ENCODE results near the gene ZBED4. TPM values are rescaled to one million over a fixed set of nuclear protein-coding genes. Genes with fewer than 3 reads are reported as not detected.

The ZBED4 gene
- total and polyA plus RNA-seq, 2 donors (not counting 1 experiment from before 2014, with no cell fraction given) = 3.5 to 6.3 TPM

DNA sequence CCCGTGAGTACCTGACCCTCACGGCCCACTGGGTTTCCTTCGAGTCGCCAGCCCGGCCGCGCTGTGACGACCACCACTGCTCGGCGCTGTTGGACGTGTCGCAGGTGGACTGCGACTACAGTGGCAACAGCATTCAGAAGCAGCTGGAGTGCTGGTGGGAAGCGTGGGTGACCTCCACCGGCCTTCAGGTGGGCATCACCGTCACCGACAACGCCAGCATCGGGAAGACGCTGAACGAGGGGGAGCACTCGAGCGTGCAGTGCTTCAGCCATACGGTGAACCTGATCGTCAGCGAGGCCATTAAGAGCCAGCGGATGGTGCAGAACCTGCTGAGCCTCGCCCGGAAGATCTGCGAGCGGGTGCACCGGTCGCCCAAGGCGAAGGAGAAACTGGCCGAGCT, 32.2 kb downstream of the ZBED4 start:
- Histone ChIP-seq H3K27ac (ENCODE audit: insufficient read depth, low read length) (no peak overlapping the region), H3K79me2 (ENCODE audit: control insufficient read depth, insufficient read depth, low read length) (peaks cover 28% of the 10 kb centered on the region), H3K27me3 (ENCODE audit: control insufficient read depth, insufficient read depth, low read length) (no peaks in the 10 kb centered on the region), H4K20me1 (ENCODE audit: control insufficient read depth, extremely low read depth, insufficient read depth, low read length) (no peaks in the 10 kb centered on the region), H3K9ac (ENCODE audit: insufficient read depth, low read length) (no peak overlapping the region), H3K4me3 (replicated peaks in 1 of 4; ENCODE audit: control extremely low read depth in 1 of 4, insufficient read depth in 1 of 4, low read depth in 3 of 4, low read length in 4 of 4) (no peak overlapping the region), H3K9me3 (ENCODE audit: control insufficient read depth, insufficient read depth, low read depth, low read length) (no peaks in the 10 kb centered on the region), H2AFZ (ENCODE audit: low read length) (no peak overlapping the region), H3K4me1 (ENCODE audit: control insufficient read depth, extremely low read depth, insufficient read depth, low read length) (peaks cover 2% of the 10 kb centered on the region), H3K36me3 (ENCODE audit: control insufficient read depth, insufficient read depth, low read length) (peaks cover 18% of the 10 kb centered on the region), H3K4me2 (ENCODE audit: extremely low read depth, insufficient read depth, low read length) (no peak overlapping the region)
- no peak for TF ChIP-seq EZH2 (IDR thresholded peaks at IDR 0.05; ENCODE audit: low read length, missing control alignments)
- TF ChIP-seq, protein P1, sequence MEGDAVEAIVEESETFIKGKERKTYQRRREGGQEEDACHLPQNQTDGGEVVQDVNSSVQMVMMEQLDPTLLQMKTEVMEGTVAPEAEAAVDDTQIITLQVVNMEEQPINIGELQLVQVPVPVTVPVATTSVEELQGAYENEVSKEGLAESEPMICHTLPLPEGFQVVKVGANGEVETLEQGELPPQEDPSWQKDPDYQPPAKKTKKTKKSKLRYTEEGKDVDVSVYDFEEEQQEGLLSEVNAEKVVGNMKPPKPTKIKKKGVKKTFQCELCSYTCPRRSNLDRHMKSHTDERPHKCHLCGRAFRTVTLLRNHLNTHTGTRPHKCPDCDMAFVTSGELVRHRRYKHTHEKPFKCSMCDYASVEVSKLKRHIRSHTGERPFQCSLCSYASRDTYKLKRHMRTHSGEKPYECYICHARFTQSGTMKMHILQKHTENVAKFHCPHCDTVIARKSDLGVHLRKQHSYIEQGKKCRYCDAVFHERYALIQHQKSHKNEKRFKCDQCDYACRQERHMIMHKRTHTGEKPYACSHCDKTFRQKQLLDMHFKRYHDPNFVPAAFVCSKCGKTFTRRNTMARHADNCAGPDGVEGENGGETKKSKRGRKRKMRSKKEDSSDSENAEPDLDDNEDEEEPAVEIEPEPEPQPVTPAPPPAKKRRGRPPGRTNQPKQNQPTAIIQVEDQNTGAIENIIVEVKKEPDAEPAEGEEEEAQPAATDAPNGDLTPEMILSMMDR (conservative IDR thresholded peaks at IDR 0.05 in 1 of 2, IDR thresholded peaks at IDR 0.05 in 1 of 2; ENCODE audit: low read depth in 1 of 2, low read length in 2 of 2) = no peak
- no peak for DNase-seq (ENCODE audit: low read depth in 2 of 2)

DNA sequence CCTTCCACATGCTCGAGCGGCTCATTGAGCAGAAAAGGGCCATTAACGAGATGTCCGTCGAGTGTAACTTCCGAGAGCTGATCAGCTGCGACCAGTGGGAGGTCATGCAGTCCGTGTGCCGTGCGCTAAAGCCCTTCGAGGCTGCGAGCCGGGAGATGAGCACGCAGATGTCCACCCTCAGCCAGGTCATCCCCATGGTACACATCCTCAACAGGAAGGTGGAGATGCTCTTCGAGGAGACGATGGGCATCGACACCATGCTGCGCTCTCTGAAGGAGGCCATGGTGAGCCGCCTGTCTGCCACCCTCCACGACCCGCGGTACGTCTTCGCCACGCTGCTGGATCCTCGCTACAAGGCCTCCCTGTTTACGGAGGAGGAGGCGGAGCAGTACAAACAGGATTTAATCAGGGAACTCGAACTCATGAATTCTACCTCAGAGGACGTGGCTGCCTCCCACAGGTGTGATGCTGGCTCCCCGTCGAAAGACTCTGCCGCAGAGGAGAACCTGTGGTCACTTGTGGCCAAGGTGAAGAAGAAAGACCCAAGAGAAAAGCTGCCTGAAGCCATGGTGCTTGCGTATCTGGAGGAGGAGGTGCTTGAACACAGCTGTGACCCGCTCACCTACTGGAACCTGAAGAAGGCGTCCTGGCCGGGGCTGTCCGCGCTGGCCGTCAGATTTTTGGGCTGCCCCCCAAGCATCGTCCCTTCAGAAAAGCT, 32.9 kb downstream of the ZBED4 start:
- H3K4me2 ChIP-seq (ENCODE audit: extremely low read depth, insufficient read depth, low read length) = no peak overlapping the region
- TF ChIP-seq, protein P1 (conservative IDR thresholded peaks at IDR 0.05 in 1 of 2, IDR thresholded peaks at IDR 0.05 in 1 of 2; ENCODE audit: low read depth in 1 of 2, low read length in 2 of 2) = no peak
- TF ChIP-seq EZH2 (IDR thresholded peaks at IDR 0.05; ENCODE audit: low read length, missing control alignments) = no peak
- peaks cover 23% of the 10 kb centered on the region for H3K79me2 ChIP-seq (ENCODE audit: control insufficient read depth, insufficient read depth, low read length)
- peaks cover 2% of the 10 kb centered on the region for H3K4me1 ChIP-seq (ENCODE audit: control insufficient read depth, extremely low read depth, insufficient read depth, low read length)
- no peaks in the 10 kb centered on the region for H4K20me1 ChIP-seq (ENCODE audit: control insufficient read depth, extremely low read depth, insufficient read depth, low read length)
- no peak overlapping the region for H2AFZ ChIP-seq (ENCODE audit: low read length)
- peaks cover 18% of the 10 kb centered on the region for H3K36me3 ChIP-seq (ENCODE audit: control insufficient read depth, insufficient read depth, low read length)
- no peak overlapping the region for H3K9ac ChIP-seq (ENCODE audit: insufficient read depth, low read length)
- H3K4me3 ChIP-seq (replicated peaks in 1 of 4; ENCODE audit: control extremely low read depth in 1 of 4, insufficient read depth in 1 of 4, low read depth in 3 of 4, low read length in 4 of 4) = no peak overlapping the region
- no peaks in the 10 kb centered on the region for H3K9me3 ChIP-seq (ENCODE audit: control insufficient read depth, insufficient read depth, low read depth, low read length)
- H3K27me3 ChIP-seq (ENCODE audit: control insufficient read depth, insufficient read depth, low read length) = no peaks in the 10 kb centered on the region
- H3K27ac ChIP-seq (ENCODE audit: insufficient read depth, low read length) = no peak overlapping the region
- DNase-seq (ENCODE audit: low read depth in 2 of 2) = no peak

DNA sequence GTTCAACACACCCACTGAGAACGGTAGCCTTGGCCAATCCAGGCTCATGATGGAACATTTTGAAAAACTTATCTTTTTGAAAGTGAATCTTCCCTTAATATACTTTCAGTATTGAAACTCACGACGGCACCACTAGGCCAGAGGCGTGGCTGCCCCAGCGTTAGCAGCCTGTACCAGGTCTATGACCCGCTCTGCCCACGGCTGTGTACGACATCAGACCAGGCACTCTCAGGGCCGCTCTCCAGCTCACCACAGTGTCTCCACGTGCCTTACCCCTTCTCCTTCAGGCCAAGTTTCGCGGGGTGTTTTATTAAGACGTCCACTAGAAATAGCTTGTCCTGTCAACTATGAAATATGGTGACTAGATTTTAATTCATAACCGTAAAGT, 33.4 kb downstream of the ZBED4 start:
- Histone ChIP-seq H3K4me1 (ENCODE audit: control insufficient read depth, extremely low read depth, insufficient read depth, low read length) (peaks cover 2% of the 10 kb centered on the region), H3K27ac (ENCODE audit: insufficient read depth, low read length) (no peak overlapping the region), H3K36me3 (ENCODE audit: control insufficient read depth, insufficient read depth, low read length) (peaks cover 18% of the 10 kb centered on the region), H3K79me2 (ENCODE audit: control insufficient read depth, insufficient read depth, low read length) (peaks cover 20% of the 10 kb centered on the region), H2AFZ (ENCODE audit: low read length) (no peak overlapping the region), H3K4me2 (ENCODE audit: extremely low read depth, insufficient read depth, low read length) (no peak overlapping the region), H3K9me3 (ENCODE audit: control insufficient read depth, insufficient read depth, low read depth, low read length) (no peaks in the 10 kb centered on the region), H3K27me3 (ENCODE audit: control insufficient read depth, insufficient read depth, low read length) (no peaks in the 10 kb centered on the region), H3K9ac (ENCODE audit: insufficient read depth, low read length) (no peak overlapping the region), H3K4me3 (replicated peaks in 1 of 4; ENCODE audit: control extremely low read depth in 1 of 4, insufficient read depth in 1 of 4, low read depth in 3 of 4, low read length in 4 of 4) (no peak overlapping the region), H4K20me1 (ENCODE audit: control insufficient read depth, extremely low read depth, insufficient read depth, low read length) (no peaks in the 10 kb centered on the region)
- no peak for DNase-seq (ENCODE audit: low read depth in 2 of 2)
- no peak for TF ChIP-seq EZH2 (IDR thresholded peaks at IDR 0.05; ENCODE audit: low read length, missing control alignments)
- TF ChIP-seq, protein P1 (conservative IDR thresholded peaks at IDR 0.05 in 1 of 2, IDR thresholded peaks at IDR 0.05 in 1 of 2; ENCODE audit: low read depth in 1 of 2, low read length in 2 of 2) = no peak

Data from fibroblast of lung (primary cell).